ENCODE data around the gene PEPD.

PEPD gene

GRCh38 chr19:33375156-33375836, 146.3 kb downstream of the PEPD start:
- DNase-seq: no peak

- DNase-seq: no peak
These were observed 147.3 kb downstream of the PEPD start for GRCh38 chr19:33374236-33374714.

GRCh38 chr19:33373453-33374235, 147.9 kb downstream of the PEPD start, which contains the start of gene CEBPG:
CEBPG (plus strand) TSS chr19:33373709; CDS start chr19:33379240, 5,531 bp downstream.
- peak; percentile 99 for DNase-seq

GRCh38 chr19:33370783-33371182, 150.8 kb downstream of the PEPD start:
- no peak for DNase-seq

- DNase-seq: no peak
These were observed 153.3 kb downstream of the PEPD start for GRCh38 chr19:33368074-33368864.

GRCh38 chr19:33366897-33367296, 154.7 kb downstream of the PEPD start:
- DNase-seq: no peak

- no peak for DNase-seq
These were observed 155.5 kb downstream of the PEPD start for GRCh38 chr19:33366127-33366526.

- DNase-seq: no peak
These were observed 155.9 kb downstream of the PEPD start for GRCh38 chr19:33365691-33366090.

- no peak for DNase-seq
These were observed 158.1 kb downstream of the PEPD start for GRCh38 chr19:33363476-33363875.

- DNase-seq: no peak
These were observed 158.9 kb downstream of the PEPD start for GRCh38 chr19:33362508-33363228.

- DNase-seq: no peak
These were observed 162.0 kb downstream of the PEPD start for GRCh38 chr19:33359581-33359980.

GRCh38 chr19:33358408-33358807, 163.2 kb downstream of the PEPD start:
- no peak for DNase-seq

- no peak for DNase-seq
These were observed 164.0 kb downstream of the PEPD start for GRCh38 chr19:33357556-33357955.

- no peak for DNase-seq
These were observed 166.1 kb downstream of the PEPD start for GRCh38 chr19:33355535-33355934.

GRCh38 chr19:33350538-33351309, 170.9 kb downstream of the PEPD start:
- DNase-seq: no peak

- DNase-seq: no peak
These were observed 172.0 kb downstream of the PEPD start for GRCh38 chr19:33349319-33350289.

GRCh38 chr19:33348301-33349010, 173.1 kb downstream of the PEPD start:
- no peak for DNase-seq

GRCh38 chr19:33347300-33347699, 174.3 kb downstream of the PEPD start:
- no peak for DNase-seq

GRCh38 chr19:33346665-33347064, 174.9 kb downstream of the PEPD start:
- DNase-seq: no peak

- DNase-seq: no peak
These were observed 176.4 kb downstream of the PEPD start for GRCh38 chr19:33345163-33345562.
